OCI-M2 (cell line): Measurements from ENCODE around the gene FHIT.

ENCODE experiments used
- DNase-seq: peaks from one replicate; lab custom pipeline; 2025; ENCODE audit not compliant: unreplicated experiment; lab: John Stamatoyannopoulos, UW

FHIT gene

DNA sequence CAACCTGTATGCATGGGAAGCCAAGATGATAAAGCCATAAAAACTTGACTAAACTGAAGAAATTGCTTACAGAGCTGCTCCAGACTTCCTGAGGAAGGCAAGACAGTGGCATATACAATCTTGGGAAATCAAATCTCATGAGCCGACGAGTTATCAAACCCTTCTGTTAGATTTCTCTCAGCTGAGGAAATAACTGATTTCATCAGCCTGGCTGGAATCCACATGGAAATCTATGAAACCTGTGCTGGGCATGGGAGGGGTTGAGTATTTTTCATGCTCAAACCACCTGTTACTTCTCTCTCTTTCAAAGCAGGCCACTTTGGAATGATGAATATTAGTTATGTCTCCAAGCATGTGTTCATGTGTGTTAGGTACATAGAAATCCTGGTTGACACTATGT, 727.7 kb downstream of the FHIT start:
- DNase-seq = no peak

DNA sequence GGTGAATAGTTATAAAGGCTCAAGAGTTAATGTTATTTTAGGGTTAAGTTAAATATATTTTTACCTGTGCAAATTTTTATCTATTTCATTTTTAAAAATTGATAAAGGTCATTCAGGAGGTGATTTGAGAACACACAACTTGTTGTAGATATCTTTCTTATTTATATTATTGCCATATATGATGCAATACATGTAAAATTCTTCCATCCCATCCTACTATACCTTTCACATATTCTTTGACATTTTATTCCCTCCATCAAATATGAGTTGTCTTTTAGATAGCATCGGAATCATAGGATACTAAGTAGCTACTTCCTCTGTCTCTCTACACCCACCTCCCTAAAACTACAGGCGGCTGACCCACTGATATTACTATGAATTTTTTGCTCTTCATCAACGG, 734.1 kb downstream of the FHIT start:
- DNase-seq = no peak

DNA sequence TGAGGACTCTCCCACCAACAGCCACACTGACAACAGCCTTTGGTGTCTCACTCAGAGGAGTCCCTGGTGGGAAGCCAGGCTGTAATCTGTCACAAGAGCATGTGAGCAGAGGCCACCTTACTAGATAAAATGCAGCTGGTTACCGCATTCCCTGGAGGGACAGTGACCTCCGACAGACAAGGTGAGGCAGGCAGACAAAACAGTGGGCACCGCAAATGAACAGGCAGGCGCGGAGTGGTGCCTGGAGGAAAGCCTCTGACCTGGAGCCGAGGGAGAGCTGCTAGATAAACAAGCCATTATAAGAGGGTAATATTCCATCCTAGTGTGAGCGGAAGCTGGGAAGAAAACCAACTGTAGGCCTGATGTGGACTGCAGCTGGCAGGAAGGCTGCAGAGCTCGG, 736.4 kb downstream of the FHIT start:
- DNase-seq = no peak

DNA sequence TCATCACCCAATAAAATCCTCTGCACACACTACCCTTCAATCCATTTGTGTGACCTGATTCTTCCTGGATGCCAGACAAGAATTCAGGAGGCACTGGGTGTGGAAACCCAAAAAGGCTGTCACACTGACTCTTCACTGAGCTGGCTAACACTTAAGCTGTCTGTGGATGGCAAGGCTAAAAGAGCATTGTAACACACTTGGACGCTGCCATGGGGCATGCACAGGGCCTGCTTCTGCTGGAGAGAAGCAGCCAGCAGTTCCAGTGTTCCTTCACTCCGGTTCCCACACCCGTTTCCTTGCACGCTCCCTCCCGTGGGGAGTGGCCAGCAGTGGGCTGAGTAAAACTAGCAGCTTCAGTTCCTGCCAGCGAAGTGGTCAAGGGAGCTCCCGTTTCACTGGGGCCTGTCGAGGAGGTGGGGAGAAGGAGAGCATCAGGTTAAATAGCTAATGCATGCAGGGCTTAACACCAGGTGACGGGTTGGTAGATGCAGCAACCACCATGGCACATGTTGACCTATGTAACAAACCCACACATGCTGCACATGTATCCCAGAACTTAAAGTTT, 737.1 kb downstream of the FHIT start:
- no peak for DNase-seq

DNA sequence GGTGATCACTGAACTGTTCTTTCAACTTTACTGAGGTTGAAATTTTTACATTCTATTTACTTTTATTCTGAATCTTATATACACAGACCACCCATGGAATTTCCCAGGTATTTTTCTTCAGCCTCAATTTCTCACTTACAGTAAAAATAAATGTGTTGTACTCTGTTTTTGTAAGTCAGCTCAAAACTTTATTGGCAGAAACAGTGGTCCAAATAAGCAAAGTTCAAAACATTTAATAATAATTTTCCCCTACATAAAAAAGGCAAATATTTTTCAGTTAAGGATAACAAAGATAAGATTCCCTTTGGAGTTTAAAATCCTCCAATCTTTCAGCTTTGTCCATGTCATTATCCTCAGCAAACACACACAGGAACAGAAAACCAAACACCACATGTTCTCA, 738.0 kb downstream of the FHIT start:
- no peak for DNase-seq

DNA sequence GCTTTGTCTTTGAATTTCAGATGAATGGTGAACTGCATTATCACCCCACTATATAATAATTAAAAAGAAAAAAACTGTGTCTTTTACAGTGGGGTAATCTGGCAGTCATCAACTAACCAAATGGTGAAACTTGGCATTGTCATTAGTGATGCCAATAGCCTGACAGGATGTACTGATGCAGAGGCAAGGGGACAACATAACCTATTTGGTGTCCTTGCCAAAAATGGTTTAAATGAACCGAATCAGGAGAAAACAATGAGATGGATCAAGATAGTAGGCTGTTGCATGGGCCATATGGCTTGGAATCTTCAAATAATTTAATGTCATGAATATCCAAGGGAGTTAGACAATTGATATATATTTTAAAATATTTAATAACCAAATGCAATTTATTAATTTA, 738.7 kb downstream of the FHIT start:
- no peak for DNase-seq

DNA sequence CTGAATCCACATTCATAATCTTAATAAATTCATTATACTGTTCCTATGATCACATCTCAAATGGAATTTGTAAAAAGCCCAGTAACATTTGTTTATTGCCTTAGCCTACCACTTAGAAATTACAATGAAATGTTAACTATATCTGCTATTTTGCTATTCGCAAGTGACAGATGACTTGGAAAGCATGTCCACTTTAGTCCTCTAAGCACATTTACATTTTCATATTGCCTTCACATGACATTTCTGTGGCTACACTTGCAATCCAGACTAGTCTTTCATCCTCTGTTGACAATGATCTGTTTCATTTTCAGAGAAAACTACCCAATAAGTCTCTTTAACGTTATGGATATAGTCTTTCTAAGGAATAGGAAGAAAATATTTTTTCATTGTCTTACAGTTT, 741.8 kb downstream of the FHIT start:
- DNase-seq = no peak

DNA sequence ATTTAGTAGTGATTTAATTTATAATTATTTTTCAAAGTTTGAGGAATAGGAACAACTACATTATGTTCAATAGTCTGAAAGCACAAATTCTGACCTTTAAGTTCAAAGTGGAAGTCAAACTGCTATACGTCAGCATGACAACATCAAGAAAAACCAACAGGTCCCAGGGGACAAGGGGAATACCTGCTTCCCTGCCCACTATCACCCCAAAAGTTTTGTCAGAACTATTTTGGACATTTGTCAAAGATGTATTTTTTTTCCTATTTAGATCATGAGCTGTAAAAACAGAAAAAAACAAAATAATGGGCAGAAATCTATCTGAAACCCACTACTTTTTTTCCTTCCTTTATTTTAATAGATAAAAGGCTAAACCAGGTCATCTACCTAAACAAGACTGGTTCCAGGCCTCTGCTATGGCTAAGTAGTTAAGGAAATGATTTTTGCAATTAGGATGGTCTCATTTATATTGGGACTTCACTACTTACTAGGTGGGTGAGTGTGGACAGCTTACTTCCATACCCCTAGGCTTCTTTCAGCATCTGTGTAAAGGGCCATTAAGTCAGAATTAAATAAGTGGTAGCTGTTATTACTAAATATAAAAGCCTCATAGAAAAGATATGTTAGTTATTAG, 746.3 kb downstream of the FHIT start:
- DNase-seq = no peak

DNA sequence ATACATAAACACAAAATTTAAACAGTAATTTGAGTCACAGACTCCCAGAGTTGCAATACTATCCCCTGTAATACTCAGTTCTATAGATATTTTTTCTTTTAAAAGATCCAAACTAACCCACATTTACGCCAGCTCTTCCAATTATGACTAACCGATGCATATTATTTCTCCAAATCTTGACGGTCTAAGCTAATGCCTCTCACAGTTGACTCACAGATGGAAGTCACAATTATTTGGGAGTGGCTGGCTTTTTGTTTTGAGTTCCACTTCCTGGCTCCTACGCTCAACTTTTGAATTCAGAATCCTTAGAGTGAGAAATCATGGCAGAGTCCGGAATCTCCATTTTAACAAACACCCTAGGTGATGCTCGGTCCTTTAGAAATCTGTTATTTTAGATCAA, 749.9 kb downstream of the FHIT start:
- no peak for DNase-seq

DNA sequence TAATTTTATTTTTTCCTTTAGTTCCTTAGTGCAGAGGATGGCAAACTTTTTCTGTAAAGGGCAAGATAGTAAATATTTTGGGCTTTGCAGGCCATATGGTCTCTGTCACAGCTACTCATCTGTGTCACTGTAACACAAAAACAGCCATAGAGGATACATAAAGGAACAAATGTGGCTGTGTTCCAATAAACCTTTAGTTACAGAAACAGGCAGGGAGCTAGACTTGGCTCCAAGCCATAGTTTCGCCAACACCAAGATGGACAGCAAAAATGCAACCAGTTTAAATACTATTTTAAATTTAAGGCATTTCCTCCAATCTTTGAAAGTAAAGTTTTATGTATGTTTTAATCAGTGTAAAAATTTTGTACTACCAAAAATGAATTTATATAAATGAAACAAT, 753.4 kb downstream of the FHIT start:
- no peak for DNase-seq

DNA sequence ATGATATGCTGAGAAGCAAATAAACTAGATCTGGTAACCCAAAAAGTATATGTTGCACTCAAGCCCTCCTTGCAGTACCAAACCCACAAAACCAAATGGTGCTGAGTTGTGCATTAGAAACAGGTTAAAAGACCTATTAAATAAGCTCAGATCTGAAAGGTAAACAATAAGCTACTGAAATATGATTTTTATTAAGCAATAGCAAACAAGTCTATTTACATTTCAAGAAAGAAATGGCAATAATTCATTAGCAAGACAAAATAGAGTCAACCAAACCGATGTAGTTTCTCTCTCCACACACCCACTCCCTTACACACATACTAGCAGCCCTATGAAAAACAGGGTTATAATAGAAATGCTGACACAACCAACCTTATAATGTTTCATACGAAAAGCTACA, 760.3 kb downstream of the FHIT start:
- DNase-seq = no peak

DNA sequence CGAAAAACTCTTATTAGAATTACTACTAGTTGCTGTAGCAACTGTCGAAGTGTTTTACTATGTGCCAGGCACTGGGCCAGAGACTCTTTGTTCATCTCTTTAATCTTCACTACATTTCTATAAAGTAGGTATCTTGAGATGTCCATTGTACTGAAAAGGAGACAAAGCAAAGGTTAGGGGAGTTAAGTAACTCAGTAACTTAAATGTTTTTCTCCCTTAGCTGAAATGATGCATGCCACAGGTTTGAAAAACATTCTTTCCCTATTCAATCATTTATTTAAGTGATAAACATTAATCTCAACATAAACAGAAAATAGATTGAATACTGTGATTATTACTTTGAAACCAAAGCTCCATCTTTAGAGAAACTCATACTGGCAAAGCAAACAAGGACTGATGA, 776.2 kb downstream of the FHIT start:
- DNase-seq = no peak

DNA sequence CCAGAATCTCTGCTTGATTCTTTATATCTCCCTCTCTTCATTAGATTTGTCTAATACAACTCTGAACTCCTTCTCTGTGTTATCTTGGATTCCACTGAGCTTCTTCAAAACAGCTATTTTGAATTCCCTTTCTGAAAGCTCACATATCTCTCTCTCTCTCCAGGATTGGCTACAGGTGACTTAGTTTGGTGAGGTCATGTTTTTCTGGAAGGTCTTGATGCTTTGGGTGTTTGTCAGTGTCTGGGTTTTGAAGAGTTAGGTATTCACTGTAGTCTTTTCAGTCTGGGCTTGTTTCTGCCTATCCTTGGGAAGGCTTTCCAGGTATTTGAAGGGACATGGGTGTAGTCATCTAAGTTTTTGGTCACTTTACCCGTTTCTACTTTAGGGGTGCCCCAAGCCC, 781.8 kb downstream of the FHIT start:
- no peak for DNase-seq

DNA sequence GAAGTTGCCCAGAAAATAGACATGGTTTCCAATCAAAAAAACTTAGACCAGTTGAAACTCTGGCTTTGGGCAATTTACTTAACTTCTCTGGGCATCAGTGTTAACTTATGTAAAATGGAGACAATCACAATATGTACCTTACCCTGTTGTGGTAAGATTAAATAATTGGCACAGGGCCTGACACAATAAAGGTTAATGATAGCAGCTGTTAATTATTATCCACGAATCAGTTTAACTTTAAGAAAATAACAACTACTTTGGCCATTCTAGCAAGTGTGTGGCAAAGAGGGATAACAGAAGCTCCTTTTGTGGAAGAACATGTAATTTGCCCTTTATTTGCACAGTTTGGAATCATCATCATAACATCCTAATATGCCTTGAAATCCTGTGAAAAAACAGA, 787.6 kb downstream of the FHIT start:
- no peak for DNase-seq

DNA sequence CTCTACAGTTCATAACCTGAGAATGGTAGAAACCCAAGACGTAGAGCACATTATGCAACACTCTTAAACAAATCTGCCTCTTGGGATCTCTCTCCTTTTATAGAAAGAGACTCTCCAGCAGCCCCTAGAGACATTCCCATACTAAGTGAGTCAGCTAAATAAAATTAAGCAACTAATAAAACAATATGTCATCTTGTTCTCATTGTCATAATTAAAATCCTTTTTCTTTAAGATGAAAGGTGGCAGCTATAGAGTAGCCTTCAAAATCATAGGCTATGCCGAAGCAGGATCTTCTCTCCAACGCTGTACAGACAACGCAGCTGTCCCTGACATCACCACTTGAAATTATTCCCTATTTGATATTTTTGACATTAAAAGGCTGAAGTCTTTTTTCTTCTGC, 790.0 kb downstream of the FHIT start:
- DNase-seq = no peak

DNA sequence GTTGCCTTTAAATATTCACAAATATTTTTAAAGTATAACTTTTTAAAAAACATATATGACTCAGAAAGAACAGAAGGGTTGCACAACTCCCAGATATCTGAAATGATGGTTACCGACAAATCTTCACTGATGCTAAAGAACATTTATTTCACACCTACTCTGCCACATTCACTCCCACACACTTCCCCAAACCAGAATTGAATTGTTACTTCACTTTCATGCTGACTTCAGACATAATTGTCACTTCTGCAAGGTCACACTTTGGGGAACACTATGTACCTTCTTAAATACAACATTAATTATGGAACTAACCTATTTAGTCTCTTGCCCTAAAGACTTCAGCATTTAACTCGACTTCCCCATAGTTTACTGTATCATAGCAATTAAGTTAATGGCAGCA, 795.1 kb downstream of the FHIT start:
- no peak for DNase-seq

DNA sequence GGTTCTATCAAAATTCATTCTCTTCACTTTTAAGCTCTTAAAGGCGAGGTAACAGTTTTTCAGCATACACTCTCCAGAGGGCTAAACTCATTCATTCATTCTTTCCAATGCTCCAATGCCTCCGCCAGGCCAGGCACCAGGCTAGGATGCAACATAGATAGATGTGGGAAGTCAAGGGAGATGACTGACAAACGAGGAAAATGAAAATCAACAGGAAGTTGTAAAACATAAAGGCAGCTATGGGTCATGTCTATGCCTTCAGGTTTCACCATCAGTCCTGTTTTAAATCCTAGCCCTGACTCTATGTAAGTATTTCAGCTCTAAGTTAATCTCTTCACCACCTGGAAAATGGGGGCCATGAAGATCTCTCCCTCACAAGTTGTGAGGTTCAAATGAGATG, 797.9 kb downstream of the FHIT start:
- DNase-seq = no peak

DNA sequence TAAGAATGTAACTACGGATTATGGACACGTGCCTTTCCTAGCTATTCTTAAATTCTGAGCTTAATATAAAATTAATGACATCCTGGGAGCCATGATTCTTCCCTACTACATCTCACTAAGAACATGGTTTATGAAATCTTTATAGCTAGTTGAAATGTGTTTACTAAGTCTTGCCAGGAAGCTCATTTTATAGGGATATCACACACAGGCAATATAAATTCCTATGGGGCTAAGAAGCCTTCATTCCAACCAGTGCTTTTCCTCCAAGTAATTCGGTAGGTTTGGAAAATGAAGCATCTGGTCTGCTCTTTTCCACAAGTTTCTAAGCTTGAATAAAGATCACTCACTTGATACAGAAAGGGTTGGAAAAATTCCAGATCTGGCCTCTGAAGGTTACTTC, 802.6 kb downstream of the FHIT start:
- no peak for DNase-seq

DNA sequence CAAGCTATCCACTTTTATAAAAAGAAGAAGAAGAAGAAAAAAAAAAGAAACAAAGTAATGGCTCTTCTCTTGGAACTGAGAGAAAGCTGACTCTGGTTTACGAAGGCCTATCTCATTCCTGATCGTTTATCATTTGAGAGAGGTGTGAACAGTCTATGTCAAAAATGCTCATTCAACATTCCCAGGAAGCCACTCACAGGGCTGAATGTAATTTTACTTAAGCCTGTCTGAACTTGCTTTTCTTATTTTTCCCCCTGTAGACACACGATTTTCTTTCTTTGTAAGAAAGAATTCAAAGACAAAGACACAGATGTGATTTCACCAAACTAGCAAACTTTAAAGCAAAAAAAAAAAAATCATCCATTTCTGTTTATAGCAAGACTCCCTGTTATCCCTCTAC, 805.8 kb downstream of the FHIT start:
- DNase-seq = no peak

DNA sequence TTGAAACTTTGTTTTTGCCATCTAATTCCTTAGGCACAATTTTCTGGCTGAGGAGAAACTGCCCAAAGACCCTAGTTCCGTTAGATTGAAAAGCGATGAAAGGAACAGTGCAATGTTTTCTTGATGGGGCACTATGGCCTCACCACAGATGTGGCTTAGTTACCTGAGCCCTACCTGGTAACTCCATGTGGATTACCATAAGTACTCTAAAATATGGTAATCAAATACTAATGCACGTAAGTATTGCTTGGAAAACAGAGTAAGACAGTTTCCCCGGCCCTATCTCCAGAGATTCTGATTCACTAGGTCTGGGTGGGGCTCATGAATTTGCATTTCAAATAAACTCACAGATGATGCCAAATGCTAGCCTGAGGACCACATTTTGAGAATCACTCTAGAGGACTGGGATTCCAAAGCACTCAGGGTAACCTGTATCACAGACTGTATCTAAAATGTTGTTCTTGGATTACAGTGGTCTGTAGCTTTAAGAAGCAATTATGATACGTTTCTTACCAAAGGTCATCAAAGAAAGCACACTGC, 806.3 kb downstream of the FHIT start:
- DNase-seq = no peak

DNA sequence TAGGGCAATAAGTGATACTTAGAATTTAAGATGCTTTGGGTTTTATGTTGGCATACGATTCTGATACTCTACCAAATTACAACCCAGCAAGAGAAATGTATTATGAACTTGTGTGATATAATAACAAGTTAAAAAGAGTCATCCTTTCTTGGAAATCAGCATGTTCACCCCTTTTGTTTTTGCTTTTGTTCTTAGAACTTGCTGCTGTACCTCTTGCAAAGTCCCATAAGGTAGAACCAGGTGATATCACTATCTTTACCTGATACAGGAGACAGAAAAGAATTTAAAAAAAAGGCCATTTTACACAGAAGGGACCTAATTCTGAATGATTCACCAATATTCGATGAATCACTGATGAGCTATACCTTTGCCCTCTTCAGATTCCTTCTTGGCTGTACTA, 810.4 kb downstream of the FHIT start:
- no peak for DNase-seq

DNA sequence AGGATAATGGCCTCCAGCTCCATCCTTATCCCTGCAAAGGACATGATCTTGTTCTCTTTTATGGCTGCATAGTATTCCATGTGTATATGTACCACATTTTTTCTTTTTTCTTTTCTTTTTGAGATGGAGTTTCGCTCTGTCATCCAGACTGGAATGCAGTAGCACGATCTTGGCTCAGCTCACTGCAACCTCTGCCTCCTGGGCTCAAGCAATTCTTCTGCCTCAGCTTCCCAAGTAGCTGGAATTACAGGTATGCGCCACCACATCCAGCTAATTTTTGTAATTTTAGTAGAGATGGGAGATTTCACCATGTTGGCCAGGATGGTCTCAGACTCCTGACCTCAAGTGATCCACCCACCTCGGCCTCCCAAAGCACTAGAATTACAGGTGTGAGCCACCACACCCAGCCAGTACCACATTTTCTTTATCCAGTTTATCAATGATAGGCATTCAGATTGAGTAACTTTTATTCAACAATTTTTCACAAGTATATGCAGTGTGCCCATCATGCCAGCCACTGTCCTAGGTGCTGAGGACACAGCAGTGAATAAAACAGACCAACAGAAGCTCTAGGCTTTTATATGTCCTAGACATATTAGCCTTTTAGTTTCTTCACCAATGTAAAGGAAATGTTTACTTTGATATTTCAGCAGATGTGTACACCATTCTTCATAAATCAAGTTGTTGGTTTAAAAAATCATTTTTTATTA, 815.2 kb downstream of the FHIT start:
- DNase-seq = no peak

DNA sequence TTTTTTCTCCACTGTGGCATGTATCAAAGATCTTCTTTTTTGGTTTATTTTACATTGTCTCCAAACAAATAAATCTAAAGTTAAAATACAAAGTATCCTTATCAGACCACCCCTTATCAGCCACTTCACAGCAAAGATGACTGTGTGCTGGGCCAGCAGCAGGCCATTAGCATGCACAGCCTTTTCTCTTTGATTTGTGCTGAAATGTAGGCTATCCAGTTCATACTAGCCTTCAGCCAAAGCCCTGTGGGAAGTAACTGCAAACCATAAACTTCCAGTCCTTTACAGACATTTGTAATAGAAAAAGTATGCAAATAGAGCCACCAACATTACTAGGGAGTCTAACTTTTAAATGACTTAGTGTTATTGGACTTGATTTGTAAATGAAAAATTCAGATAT, 816.3 kb downstream of the FHIT start:
- no peak for DNase-seq
